Kidney glomerular epithelial cell (primary cell): ENCODE data around the gene GPSM1.
A peak's percentile ranks its signal among the peaks of the same experiment; 100 is the strongest.

Experiments used
- DNase-seq: peaks from one replicate; lab custom pipeline; 2025; lab: John Stamatoyannopoulos, UW

The GPSM1 gene

GRCh38 chr9:136361754-136362449, 34.6 kb downstream of the GPSM1 start:
- no peak for DNase-seq

GRCh38 chr9:136362450-136362784, 35.1 kb downstream of the GPSM1 start:
- DNase-seq, result no peak

GRCh38 chr9:136363106-136363948, 36.0 kb downstream of the GPSM1 start, which contains the start of gene DNLZ:
TSS of gene DNLZ (minus strand) at chr9:136363744. CDS start at chr9:136363714, 30 bp downstream.
- peak; percentile 81 for DNase-seq

- no peak for DNase-seq
These were observed 36.8 kb downstream of the GPSM1 start for GRCh38 chr9:136363949-136364748.

- DNase-seq, result no peak
These were observed 37.8 kb downstream of the GPSM1 start for GRCh38 chr9:136364942-136365774.

GRCh38 chr9:136365775-136366222, 38.5 kb downstream of the GPSM1 start:
- DNase-seq, result no peak

- DNase-seq, result no peak
These were observed 39.5 kb downstream of the GPSM1 start for GRCh38 chr9:136366826-136367225.

GRCh38 chr9:136367296-136368145, 40.2 kb downstream of the GPSM1 start:
- no peak for DNase-seq

- DNase-seq, result no peak
These were observed 40.9 kb downstream of the GPSM1 start for GRCh38 chr9:136368190-136368589.

- DNase-seq, result no peak
These were observed 42.7 kb downstream of the GPSM1 start for GRCh38 chr9:136370037-136370436.

GRCh38 chr9:136370687-136371532, 43.6 kb downstream of the GPSM1 start:
- no peak for DNase-seq

- DNase-seq, result no peak
These were observed 44.2 kb downstream of the GPSM1 start for GRCh38 chr9:136371533-136371880.

GRCh38 chr9:136372006-136372405, 44.7 kb downstream of the GPSM1 start:
- no peak for DNase-seq

GRCh38 chr9:136372561-136373299, 45.4 kb downstream of the GPSM1 start:
- peak; percentile 79 for DNase-seq

GRCh38 chr9:136373300-136374182, 46.2 kb downstream of the GPSM1 start, which contains the start of gene CARD9:
TSS of gene CARD9 (minus strand) at chr9:136373669. CDS start at chr9:136372078, 1,591 bp downstream.
- DNase-seq, result no peak

- no peak for DNase-seq
These were observed 46.8 kb downstream of the GPSM1 start for GRCh38 chr9:136374183-136374575.

GRCh38 chr9:136375096-136375495, 47.8 kb downstream of the GPSM1 start:
- no peak for DNase-seq

- DNase-seq, result no peak
These were observed 49.1 kb downstream of the GPSM1 start for GRCh38 chr9:136376457-136376856.
